Activated CD8-positive, alpha-beta T cell treated with anti-CD3 and anti-CD28 coated beads for 36 hours (primary cell): ENCODE data around the gene LEO1. TPM values are rescaled to one million over a fixed set of nuclear protein-coding genes. Genes with fewer than 3 reads are reported as not detected.

Experiments used
- ATAC-seq: fragments of 200-7000 bp; cut with Tn5 transposase; one replicate; pipeline ENCODE4 v1.10.0; 2021; ENCODE audit warnings: mild to moderate bottlenecking, moderate library complexity
- CTCF ChIA-PET: fragments of 350-600 bp; sonication (Branson Sonifier 250); formaldehyde crosslinking; loops from one replicate; lab custom pipeline; 2021; ENCODE audit warnings: antibody characterized with exemption; lab: Charles Lee
- POLR2A ChIA-PET: fragments of 350-600 bp; sonication (Branson Sonifier 250); formaldehyde crosslinking; loops from one replicate; lab custom pipeline; 2021; ENCODE audit warnings: antibody characterized with exemption; lab: Charles Lee
- DNase-seq: peaks from one replicate; pipeline ENCODE4 v3.0.0-alpha.2; 2020
- H3K27ac Mint-ChIP-seq: one replicate; pipeline ENCODE4 v1.8.0; 2021; ENCODE audit warnings: mild to moderate bottlenecking, mixed read lengths
- H3K27me3 Mint-ChIP-seq: one replicate; pipeline ENCODE4 v1.8.0; 2021; ENCODE audit warnings: mixed read lengths
- H3K36me3 Mint-ChIP-seq: one replicate; pipeline ENCODE4 v1.8.0; 2021; ENCODE audit warnings: low read depth, mixed read lengths
- H3K4me1 Mint-ChIP-seq: one replicate; pipeline ENCODE4 v1.8.0; 2021; ENCODE audit warnings: low read depth, mixed read lengths
- H3K4me3 Mint-ChIP-seq: one replicate; pipeline ENCODE4 v1.8.0; 2021; ENCODE audit warnings: mild to moderate bottlenecking, moderate library complexity, mixed read lengths
- H3K9me3 Mint-ChIP-seq: one replicate; pipeline ENCODE4 v1.8.0; 2021; ENCODE audit warnings: mixed read lengths
- intact Hi-C: fragments of 100-400 bp; cut with micrococcal nuclease; formaldehyde crosslinking; loops from one replicate; pipeline ENCODE4 v1.10.0; 2022
- total RNA-seq, 2 experiments: library from RNA; stranded (reverse); gene quantifications; one replicate each; pipeline ENCODE4 v1.2.3, GENCODE V29; 2021
- TF ChIP-seq, protein P1 (sequence below): fragments of 200-600 bp; IDR thresholded peaks from one replicate; pipeline ENCODE4 v1.8.0; 2022; ENCODE audit warnings: antibody characterized with exemption, mild to moderate bottlenecking

The LEO1 gene
- total RNA-seq, 2 experiments from 2014 or later = 28.9 to 31.1 TPM

- H3K27ac Mint-ChIP-seq = peak overlapping the region; percentile 62
- ChIA-PET POLR2A (interaction anchor here (1.4 to 1.8 kb wide), 2 partner anchors 11 kb away, joined by 4 to 6 read pairs; no protein-coding TSS in a partner anchor), CTCF (interaction anchor here (1.3 to 1.4 kb wide), 2 partner anchors 122 to 143 kb away, joined by 3 to 4 read pairs; no protein-coding TSS in a partner anchor)
- H3K4me1 Mint-ChIP-seq = peaks cover 9% of the 10 kb centered on the region
- H3K9me3 Mint-ChIP-seq = no peaks in the 10 kb centered on the region
- DNase-seq (no peak), ATAC-seq (no peak)
- no peaks in the 10 kb centered on the region for H3K27me3 Mint-ChIP-seq
- TF ChIP-seq, protein P1, sequence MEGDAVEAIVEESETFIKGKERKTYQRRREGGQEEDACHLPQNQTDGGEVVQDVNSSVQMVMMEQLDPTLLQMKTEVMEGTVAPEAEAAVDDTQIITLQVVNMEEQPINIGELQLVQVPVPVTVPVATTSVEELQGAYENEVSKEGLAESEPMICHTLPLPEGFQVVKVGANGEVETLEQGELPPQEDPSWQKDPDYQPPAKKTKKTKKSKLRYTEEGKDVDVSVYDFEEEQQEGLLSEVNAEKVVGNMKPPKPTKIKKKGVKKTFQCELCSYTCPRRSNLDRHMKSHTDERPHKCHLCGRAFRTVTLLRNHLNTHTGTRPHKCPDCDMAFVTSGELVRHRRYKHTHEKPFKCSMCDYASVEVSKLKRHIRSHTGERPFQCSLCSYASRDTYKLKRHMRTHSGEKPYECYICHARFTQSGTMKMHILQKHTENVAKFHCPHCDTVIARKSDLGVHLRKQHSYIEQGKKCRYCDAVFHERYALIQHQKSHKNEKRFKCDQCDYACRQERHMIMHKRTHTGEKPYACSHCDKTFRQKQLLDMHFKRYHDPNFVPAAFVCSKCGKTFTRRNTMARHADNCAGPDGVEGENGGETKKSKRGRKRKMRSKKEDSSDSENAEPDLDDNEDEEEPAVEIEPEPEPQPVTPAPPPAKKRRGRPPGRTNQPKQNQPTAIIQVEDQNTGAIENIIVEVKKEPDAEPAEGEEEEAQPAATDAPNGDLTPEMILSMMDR = no peak
- intact Hi-C loops = no loop called here
- peaks cover 19% of the 10 kb centered on the region for H3K36me3 Mint-ChIP-seq
- no peak overlapping the region for H3K4me3 Mint-ChIP-seq
These were observed 35.5 kb downstream of the LEO1 start for GRCh38 chr15:51936105-51936478.

GRCh38 chr15:51935466-51936104, 36.0 kb downstream of the LEO1 start:
- peaks cover 9% of the 10 kb centered on the region for H3K4me1 Mint-ChIP-seq
- POLR2A ChIA-PET = interaction anchor here (1.4 to 1.8 kb wide), 2 partner anchors 10 to 11 kb away, joined by 4 to 6 read pairs; no protein-coding TSS in a partner anchor
- H3K4me3 Mint-ChIP-seq = no peak overlapping the region
- TF ChIP-seq, protein P1 = no peak
- DNase-seq (peak; percentile 5), ATAC-seq (peak; percentile 75)
- H3K27ac Mint-ChIP-seq = peak overlapping the region; percentile 62
- CTCF ChIA-PET = interaction anchor here (1.3 to 1.4 kb wide), 2 partner anchors 122 to 143 kb away, joined by 3 to 4 read pairs; no protein-coding TSS in a partner anchor
- peaks cover 19% of the 10 kb centered on the region for H3K36me3 Mint-ChIP-seq
- no peaks in the 10 kb centered on the region for H3K27me3 Mint-ChIP-seq
- H3K9me3 Mint-ChIP-seq = no peaks in the 10 kb centered on the region
- intact Hi-C loops = no loop called here

- ChIA-PET POLR2A (no interaction called here), CTCF (interaction anchor here (1.1 to 1.8 kb wide), 3 partner anchors 14 to 147 kb away, joined by 3 to 5 read pairs (median 4); no protein-coding TSS in a partner anchor)
- TF ChIP-seq, protein P1 = no peak
- no peaks in the 10 kb centered on the region for H3K9me3 Mint-ChIP-seq
- DNase-seq (no peak), ATAC-seq (no peak)
- H3K27ac Mint-ChIP-seq = no peak overlapping the region
- H3K4me1 Mint-ChIP-seq = peaks cover 7% of the 10 kb centered on the region
- intact Hi-C loops = no loop called here
- no peak overlapping the region for H3K4me3 Mint-ChIP-seq
- H3K36me3 Mint-ChIP-seq = peaks cover 10% of the 10 kb centered on the region
- no peaks in the 10 kb centered on the region for H3K27me3 Mint-ChIP-seq
These were observed 39.4 kb downstream of the LEO1 start for GRCh38 chr15:51932161-51932560.

DNA sequence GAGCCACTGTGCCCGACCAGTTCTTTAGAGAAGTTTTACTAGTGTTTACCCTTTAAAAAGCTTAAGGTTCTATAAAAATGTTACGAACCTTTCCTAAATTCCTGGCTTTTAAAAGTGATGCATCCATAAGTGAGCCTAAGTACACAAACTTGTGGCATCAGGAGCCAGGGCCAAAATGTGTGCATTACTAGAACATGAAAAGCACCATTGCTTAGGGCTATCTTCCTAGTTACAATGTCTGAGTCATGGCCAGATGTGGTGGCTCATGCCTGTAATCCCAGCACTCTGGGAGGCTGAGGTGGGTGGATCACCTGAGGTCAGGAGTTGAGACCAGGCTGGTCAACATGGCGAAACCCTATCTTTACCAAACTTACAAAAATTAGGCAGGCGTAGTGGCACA, 39.9 kb downstream of the LEO1 start:
- POLR2A ChIA-PET = no interaction called here
- TF ChIP-seq, protein P1 = no peak
- CTCF ChIA-PET = interaction anchor here (1.1 to 1.5 kb wide), 2 partner anchors 13 to 147 kb away, joined by 3 to 4 read pairs; no protein-coding TSS in a partner anchor

DNA sequence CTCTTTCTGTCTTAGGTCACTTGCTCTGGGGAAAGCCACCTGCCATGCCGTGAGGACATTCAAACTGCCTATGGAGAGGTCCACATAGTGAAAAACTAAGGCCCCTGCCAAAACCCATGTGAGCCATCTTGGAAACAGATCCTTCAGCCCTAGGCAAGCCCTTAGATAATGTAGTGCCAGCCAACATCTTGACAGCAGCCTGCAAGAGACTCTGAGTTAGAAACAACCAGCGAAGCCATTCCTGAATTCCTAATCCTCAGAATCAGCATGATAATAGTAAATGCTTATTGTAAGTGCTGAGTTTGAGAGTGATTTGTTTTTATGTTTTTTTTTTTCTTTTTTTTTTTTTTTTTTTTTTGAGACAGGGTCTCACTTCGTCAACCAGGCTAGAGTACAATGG, 40.6 kb downstream of the LEO1 start:
- POLR2A ChIA-PET = no interaction called here
- Mint-ChIP-seq H3K4me3 (no peak overlapping the region), H3K27me3 (no peaks in the 10 kb centered on the region), H3K27ac (no peak overlapping the region), H3K36me3 (peaks cover 6% of the 10 kb centered on the region), H3K9me3 (no peaks in the 10 kb centered on the region), H3K4me1 (peaks cover 7% of the 10 kb centered on the region)
- TF ChIP-seq, protein P1 = no peak
- CTCF ChIA-PET = interaction anchor here (0.8 to 1.5 kb wide), 3 partner anchors 13 to 148 kb away, joined by 3 to 4 read pairs (median 4); no protein-coding TSS in a partner anchor
- intact Hi-C loops = no loop called here
- ATAC-seq (no peak), DNase-seq (no peak)

More for the DNA sequence above, 39.9 kb downstream of the LEO1 start:
- DNase-seq = no peak
- Mint-ChIP-seq H3K4me1 (peaks cover 7% of the 10 kb centered on the region), H3K4me3 (no peak overlapping the region), H3K27me3 (no peaks in the 10 kb centered on the region), H3K27ac (no peak overlapping the region), H3K9me3 (no peaks in the 10 kb centered on the region), H3K36me3 (peaks cover 9% of the 10 kb centered on the region)
- intact Hi-C loops = no loop called here
- ATAC-seq = no peak
